Measurements from ENCODE around the gene OSBPL1A.

GRCh38 chr18:24138789-24139616 lies 258.6 kb downstream of the OSBPL1A start, which contains the start of gene CABYR:
- TF ChIP-seq CTCF (IDR thresholded peaks at IDR 0.05): no peak
- TF ChIP-seq ZFX (IDR thresholded peaks at IDR 0.05; ENCODE audit: borderline replicate concordance): no peak

Measured in 22Rv1 (cell line).